Measurements from ENCODE around the gene ZNF688.

DNA sequence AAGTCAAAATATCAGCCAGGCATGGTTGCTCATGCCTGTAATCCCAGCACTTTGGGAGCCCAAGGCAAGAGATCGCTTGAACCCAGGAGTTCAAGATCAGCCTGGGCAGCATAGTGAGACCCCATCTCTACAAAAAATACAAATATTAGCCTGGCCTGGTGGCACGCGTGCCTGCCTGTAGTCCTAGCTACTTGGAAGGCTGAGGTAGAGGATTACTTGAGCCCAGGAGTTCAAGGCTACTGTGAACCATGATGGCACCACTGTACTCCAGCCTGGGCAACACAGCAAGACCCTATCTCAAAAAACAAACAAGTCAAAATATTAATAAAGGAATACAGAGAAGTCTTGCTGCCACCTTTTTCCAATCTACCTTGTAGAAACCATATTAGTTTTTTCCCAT, 34.5 kb upstream of the ZNF688 start:
- TF ChIP-seq, protein P1, sequence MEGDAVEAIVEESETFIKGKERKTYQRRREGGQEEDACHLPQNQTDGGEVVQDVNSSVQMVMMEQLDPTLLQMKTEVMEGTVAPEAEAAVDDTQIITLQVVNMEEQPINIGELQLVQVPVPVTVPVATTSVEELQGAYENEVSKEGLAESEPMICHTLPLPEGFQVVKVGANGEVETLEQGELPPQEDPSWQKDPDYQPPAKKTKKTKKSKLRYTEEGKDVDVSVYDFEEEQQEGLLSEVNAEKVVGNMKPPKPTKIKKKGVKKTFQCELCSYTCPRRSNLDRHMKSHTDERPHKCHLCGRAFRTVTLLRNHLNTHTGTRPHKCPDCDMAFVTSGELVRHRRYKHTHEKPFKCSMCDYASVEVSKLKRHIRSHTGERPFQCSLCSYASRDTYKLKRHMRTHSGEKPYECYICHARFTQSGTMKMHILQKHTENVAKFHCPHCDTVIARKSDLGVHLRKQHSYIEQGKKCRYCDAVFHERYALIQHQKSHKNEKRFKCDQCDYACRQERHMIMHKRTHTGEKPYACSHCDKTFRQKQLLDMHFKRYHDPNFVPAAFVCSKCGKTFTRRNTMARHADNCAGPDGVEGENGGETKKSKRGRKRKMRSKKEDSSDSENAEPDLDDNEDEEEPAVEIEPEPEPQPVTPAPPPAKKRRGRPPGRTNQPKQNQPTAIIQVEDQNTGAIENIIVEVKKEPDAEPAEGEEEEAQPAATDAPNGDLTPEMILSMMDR (IDR thresholded peaks at IDR 0.05) = no peak
- no peak for TF ChIP-seq POLR2A (IDR thresholded peaks at IDR 0.05)
